VCaP (cell line): ENCODE results near the gene JAG2.

Source experiments
- H3K27ac ChIP-seq: fragments of 450-650 bp; 2 replicates; pipeline ENCODE4 v1.5.1; 2017
- TF ChIP-seq, protein P1 (sequence below): fragments of 450-650 bp; conservative IDR thresholded peaks from 2 replicates; pipeline ENCODE4 v1.5.1; 2017; ENCODE audit warnings: mild to moderate bottlenecking, moderate library complexity

Gene JAG2

DNA sequence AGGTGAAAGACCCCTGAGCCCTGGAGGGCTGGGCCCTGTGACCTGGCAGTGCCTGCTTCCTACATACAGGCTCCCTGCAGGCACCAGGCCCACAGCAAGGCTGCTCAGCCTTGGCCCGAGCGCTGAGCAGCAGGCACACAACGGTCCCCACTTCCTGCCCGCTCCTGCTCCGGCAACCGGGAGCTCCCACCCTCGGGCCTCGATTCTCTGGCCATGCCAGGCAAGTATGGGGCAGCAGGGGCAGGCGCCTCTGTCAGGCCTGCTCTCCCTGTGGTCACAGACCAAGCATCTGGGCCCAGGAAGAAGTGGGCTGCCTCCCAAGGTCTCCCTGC, 43.1 kb upstream of the JAG2 start:
- no peak overlapping the region for H3K27ac ChIP-seq
- TF ChIP-seq, protein P1, sequence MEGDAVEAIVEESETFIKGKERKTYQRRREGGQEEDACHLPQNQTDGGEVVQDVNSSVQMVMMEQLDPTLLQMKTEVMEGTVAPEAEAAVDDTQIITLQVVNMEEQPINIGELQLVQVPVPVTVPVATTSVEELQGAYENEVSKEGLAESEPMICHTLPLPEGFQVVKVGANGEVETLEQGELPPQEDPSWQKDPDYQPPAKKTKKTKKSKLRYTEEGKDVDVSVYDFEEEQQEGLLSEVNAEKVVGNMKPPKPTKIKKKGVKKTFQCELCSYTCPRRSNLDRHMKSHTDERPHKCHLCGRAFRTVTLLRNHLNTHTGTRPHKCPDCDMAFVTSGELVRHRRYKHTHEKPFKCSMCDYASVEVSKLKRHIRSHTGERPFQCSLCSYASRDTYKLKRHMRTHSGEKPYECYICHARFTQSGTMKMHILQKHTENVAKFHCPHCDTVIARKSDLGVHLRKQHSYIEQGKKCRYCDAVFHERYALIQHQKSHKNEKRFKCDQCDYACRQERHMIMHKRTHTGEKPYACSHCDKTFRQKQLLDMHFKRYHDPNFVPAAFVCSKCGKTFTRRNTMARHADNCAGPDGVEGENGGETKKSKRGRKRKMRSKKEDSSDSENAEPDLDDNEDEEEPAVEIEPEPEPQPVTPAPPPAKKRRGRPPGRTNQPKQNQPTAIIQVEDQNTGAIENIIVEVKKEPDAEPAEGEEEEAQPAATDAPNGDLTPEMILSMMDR: no peak

DNA sequence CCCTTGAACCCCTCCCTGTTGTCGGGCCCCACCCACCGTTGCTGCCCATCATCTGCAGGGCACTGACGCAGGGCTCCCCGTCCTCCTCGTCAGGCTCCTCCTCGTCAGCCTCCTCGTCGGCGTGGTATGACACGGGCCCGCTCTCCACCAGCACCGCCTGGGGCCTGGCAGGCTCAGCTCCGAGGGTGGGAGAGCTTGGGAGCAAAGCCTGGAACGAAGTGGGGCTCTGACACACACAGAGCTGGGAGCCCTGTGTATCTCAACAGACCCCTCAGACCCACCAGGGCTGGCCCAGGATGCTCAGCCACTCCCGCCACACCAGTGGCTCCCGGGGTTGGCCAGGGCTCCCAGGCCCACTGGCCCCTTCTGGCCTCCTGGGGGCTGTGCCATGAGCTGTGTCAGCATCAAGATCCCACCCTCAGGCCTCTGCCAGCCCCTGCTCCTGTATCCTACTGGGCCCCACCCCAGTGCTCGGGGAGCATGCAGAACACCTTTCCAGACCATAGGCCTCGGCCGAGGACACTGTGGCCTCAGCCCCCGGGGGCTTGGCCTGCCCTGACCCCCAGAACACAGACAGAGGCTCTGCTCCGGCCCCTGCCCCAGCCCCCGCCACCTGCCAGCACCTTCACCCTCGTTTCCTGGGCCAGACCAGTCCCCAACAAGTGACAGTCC, 42.6 kb upstream of the JAG2 start:
- TF ChIP-seq, protein P1: no peak
- H3K27ac ChIP-seq: no peak overlapping the region

DNA sequence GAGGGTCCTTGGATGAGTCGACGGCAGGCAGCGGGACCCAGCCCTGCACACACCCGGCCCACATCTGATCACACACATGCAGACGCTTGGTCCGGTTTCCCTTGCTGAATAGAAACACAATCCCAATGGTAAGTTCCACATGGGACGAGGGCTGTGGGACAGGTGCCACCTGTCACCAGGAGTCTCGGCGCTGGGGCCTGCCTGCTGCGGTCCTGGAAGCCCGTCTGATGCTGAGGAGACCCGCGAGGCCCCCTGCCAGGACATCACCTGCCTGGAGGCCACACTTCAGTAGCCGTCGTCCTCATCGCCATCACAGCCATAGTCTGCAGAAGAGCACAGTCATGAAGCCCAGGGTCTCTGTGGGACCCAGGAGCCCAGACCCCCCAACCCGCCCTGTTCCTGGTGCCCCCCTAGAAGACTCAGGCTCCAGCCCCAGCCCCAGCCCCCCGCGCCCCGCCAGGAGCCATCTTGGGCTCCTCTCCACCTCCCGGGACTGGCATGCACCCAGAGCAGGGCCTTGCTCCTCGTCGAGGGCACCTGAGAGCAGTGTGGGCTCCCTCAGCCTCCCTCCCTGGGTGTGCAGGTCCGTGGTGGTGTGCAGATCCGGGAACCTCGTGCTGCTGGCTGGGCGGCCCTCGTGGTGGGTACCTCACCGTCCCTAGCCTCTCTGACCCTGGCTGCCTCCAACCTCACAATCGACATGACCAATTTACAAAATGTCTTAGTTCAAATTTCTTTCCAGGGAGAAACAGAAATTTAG, 41.9 kb upstream of the JAG2 start:
- TF ChIP-seq, protein P1: no peak

DNA sequence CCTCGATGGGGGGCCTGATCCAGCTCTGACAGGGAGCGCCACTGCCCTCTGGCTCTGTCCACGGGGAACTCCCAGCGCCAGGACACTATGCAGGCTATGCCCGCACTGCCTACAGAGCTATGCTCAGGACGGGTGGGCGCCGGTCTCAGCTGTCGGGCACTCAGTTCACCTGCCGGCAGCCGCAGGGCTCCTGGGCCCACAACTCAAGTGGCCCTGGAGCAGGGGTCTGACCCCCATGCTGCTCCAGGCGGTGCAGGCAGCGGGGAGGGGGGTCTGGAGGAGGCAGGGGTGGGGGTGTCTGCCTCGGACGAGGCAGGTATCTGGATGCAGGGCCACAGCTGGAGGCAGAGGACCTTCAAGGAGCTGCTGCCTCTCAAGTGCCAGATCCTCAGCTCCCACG, 41.1 kb upstream of the JAG2 start:
- TF ChIP-seq, protein P1: no peak
- H3K27ac ChIP-seq: no peak overlapping the region

More for the DNA sequence above, 41.9 kb upstream of the JAG2 start:
- H3K27ac ChIP-seq: no peak overlapping the region

DNA sequence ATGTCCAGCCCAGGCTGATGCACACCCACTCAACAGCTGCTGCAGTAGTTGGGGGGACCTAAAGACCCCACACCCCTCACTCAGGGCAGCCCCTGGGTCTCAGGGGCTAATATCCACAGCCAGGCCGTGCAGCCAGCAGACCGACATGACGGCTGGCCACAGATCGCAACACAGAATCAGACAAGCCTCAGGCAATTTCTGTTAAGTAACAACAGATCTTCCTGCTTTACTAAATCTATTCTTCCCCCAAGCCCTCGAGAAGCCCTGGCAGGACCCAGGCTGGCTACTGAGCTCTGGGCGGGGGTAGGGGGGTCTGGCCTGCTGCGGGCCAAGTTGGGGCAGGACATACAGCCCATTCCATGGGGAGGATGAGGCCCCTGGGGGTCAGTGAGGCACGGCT, 40.5 kb upstream of the JAG2 start:
- TF ChIP-seq, protein P1: no peak
- H3K27ac ChIP-seq: no peak overlapping the region

DNA sequence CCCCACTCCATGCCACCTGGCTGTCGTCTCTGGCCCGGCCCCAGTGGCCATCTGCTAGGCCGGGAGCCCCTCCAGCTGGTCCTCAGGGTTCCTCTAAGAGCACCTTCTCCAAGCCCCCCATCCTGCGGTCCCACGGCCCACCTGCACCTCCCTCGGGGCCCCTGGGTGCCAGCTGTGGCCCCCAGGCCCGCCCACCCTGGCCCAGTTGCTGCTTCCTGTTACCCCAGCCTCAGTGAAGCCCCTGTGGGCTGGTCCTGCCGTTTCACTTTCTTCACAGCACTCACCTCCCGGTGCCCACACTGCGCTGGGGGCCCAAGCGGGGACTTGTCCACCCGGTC, 40.1 kb upstream of the JAG2 start:
- no peak overlapping the region for H3K27ac ChIP-seq
- TF ChIP-seq, protein P1: no peak

DNA sequence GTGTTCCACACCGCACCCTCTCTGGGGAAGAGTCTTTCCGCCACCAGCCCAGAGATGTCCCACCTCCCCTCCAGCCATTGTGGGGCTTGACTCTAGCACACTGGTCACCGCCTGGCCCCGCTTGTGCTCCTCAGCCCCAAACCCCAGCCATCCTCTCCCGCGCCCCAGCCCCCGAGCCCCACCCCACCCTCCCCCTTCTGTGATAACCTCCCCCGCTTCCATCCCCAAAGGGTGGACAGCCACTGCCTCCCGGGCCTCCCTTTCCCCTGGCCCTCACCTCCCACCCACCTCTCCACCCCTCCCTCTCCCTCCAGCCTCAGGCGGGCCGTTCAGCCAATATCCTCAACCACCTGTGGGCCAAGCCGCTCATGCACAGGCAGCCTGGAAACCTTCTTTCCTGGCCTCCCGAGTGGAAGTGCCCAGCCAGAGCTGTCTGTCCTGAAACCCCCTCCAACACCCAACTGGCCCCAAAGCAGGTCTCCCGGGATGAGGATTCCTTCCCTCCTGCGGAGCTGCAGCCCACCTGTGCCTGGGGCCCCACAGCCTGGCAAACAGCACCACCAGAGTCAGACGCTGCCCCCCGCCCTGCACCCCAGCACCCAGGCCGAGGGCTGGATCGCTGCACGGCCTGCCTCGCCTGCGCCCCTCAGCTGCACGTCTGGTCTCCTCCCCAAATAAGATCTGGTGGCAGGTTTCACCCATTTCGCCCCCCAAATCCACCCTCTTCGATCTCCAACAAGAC, 39.6 kb upstream of the JAG2 start:
- no peak overlapping the region for H3K27ac ChIP-seq
- TF ChIP-seq, protein P1: no peak
